ENCODE measurements around the gene UNC13A. TPM values are rescaled to one million over a fixed set of nuclear protein-coding genes. Genes with fewer than 3 reads are reported as not detected.
"Not testable (repeated sequence)": the region's sequence is repeated elsewhere in the genome, so short reads cannot be mapped to it uniquely, and the experiment has no call there.

UNC13A gene
- total and polyA plus RNA-seq, 11 donors, result 0.02 to 1.1 (median 0.09) TPM; not detected in 1

GRCh38 chr19:17553256-17553655 is 134.9 kb downstream of the UNC13A start:
- H3K9me3 ChIP-seq, result peaks cover 0 to 4% (median 0%) of the 10 kb centered on the region in 12 donors
- H3K4me1 ChIP-seq, result peaks cover 3 to 48% (median 30%) of the 10 kb centered on the region in 12 donors
- H3K36me3 ChIP-seq, result peaks cover 0 to 11% (median 9%) of the 10 kb centered on the region in 9 donors
- H3K27me3 ChIP-seq, result no peaks in the 10 kb centered on the region
- intact Hi-C loops (cut with DNase I), result loop anchor here in 1 of 10 donors (10.0 kb wide), 1 partner anchor 78 kb away; the partner anchor contains the start of gene SLC27A1
- no peak overlapping the region for H3K4me3 ChIP-seq
- WGBS, 4 donors, result 13 to 19% (median 16%) methylated on average over 7 of the region's 7 CpGs
- DNase-seq (peak in 4 of 5 donors; percentile 85 to 91 (median 85)), ATAC-seq (peak; percentile 48 to 83 (median 52))
- TF ChIP-seq POLR2A (IDR thresholded peaks at IDR 0.05), result no peak
- TF ChIP-seq, protein P1, sequence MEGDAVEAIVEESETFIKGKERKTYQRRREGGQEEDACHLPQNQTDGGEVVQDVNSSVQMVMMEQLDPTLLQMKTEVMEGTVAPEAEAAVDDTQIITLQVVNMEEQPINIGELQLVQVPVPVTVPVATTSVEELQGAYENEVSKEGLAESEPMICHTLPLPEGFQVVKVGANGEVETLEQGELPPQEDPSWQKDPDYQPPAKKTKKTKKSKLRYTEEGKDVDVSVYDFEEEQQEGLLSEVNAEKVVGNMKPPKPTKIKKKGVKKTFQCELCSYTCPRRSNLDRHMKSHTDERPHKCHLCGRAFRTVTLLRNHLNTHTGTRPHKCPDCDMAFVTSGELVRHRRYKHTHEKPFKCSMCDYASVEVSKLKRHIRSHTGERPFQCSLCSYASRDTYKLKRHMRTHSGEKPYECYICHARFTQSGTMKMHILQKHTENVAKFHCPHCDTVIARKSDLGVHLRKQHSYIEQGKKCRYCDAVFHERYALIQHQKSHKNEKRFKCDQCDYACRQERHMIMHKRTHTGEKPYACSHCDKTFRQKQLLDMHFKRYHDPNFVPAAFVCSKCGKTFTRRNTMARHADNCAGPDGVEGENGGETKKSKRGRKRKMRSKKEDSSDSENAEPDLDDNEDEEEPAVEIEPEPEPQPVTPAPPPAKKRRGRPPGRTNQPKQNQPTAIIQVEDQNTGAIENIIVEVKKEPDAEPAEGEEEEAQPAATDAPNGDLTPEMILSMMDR (IDR thresholded peaks at IDR 0.05), result no peak
- peak overlapping the region; percentile 31 to 83 (median 74) for H3K27ac ChIP-seq

- H3K27ac ChIP-seq, result peak overlapping the region in 8 of 12 donors; percentile 44 to 83 (median 74)
- H3K4me1 ChIP-seq, result peaks cover 3 to 44% (median 29%) of the 10 kb centered on the region in 12 donors
- H3K27me3 ChIP-seq, DNase-seq, H3K36me3 ChIP-seq, ATAC-seq, H3K4me3 ChIP-seq, H3K9me3 ChIP-seq: not testable (repeated sequence)
- intact Hi-C loops (cut with DNase I), result loop anchor here in 1 of 10 donors (10.0 kb wide), 1 partner anchor 78 kb away; the partner anchor contains the start of gene SLC27A1
- 96 to 97% (median 97%) methylated on average over 4 of the region's 4 CpGs for WGBS, 4 donors
Measured at GRCh38 chr19:17552735-17553134, 135.4 kb downstream of the UNC13A start.

Other genes starting within 250 kb of the UNC13A start
- gene TMEM221, start 239.7 kb downstream of the UNC13A start, total RNA-seq, result under 1 TPM in 1 of 9 donors, not detected in 8; 0.52 TPM
- under 1 TPM in 1 of 2 donors, not detected in 1; 0.04 TPM for gene TMEM221, start 239.7 kb downstream of the UNC13A start, polyA plus RNA-seq
- 1 to 10 TPM in 1 of 9 donors, under 1 TPM in 3, not detected in 5; 0.32 to 1.1 (median 0.57) TPM for gene NXNL1, start 227.4 kb downstream of the UNC13A start, total RNA-seq
- gene NXNL1, start 227.4 kb downstream of the UNC13A start, polyA plus RNA-seq, result under 1 TPM in 1 of 2 donors, not detected in 1; 0.69 TPM
- gene SLC27A1, start 217.8 kb downstream of the UNC13A start, total RNA-seq, result 10 to 100 TPM; 32.6 to 70.3 (median 52.7) TPM
- gene SLC27A1, start 217.8 kb downstream of the UNC13A start, polyA plus RNA-seq, result 10 to 100 TPM; 22.1 to 47.6 TPM
- 10 to 100 TPM; 15.5 to 57.1 (median 27.0) TPM for gene PGLS, start 176.7 kb downstream of the UNC13A start, total RNA-seq
- gene PGLS, start 176.7 kb downstream of the UNC13A start, polyA plus RNA-seq, result 10 to 100 TPM; 28.8 to 45.9 TPM
- 100 to 1,000 TPM in 1 of 9 donors, 10 to 100 TPM in 8; 23.7 to 117 (median 32.6) TPM for gene COLGALT1, start 132.7 kb downstream of the UNC13A start, total RNA-seq
- 10 to 100 TPM; 16.1 to 49.8 TPM for gene COLGALT1, start 132.7 kb downstream of the UNC13A start, polyA plus RNA-seq
- gene MAP1S, start 31.1 kb upstream of the UNC13A start, total RNA-seq, result 10 to 100 TPM; 19.5 to 47.9 (median 24.1) TPM
- gene MAP1S, start 31.1 kb upstream of the UNC13A start, polyA plus RNA-seq, result 10 to 100 TPM; 17.1 to 20.0 TPM
- gene FCHO1, start 63.1 kb upstream of the UNC13A start, total RNA-seq, result 1 to 10 TPM in 4 of 9 donors, under 1 TPM in 5; 0.29 to 3.3 (median 0.77) TPM
- gene FCHO1, start 63.1 kb upstream of the UNC13A start, polyA plus RNA-seq, result under 1 TPM; 0.34 to 0.49 TPM
- not detected for gene B3GNT3, start 106.8 kb upstream of the UNC13A start, total RNA-seq
- not detected for gene B3GNT3, start 106.8 kb upstream of the UNC13A start, polyA plus RNA-seq
- gene INSL3, start 133.2 kb upstream of the UNC13A start, total RNA-seq, result under 1 TPM in 1 of 9 donors, not detected in 8; 0.56 TPM
- gene INSL3, start 133.2 kb upstream of the UNC13A start, polyA plus RNA-seq, result not detected
- 10 to 100 TPM in 1 of 9 donors, 1 to 10 TPM in 7, under 1 TPM in 1; 0.77 to 29.2 (median 1.8) TPM for gene JAK3, start 159.6 kb upstream of the UNC13A start, total RNA-seq
- 1 to 10 TPM in 1 of 2 donors, under 1 TPM in 1; 0.99 to 1.1 TPM for gene JAK3, start 159.6 kb upstream of the UNC13A start, polyA plus RNA-seq
- gene RPL18A, start 171.6 kb upstream of the UNC13A start, total RNA-seq, result 1,000 to 10,000 TPM in 2 of 9 donors, 100 to 1,000 TPM in 7; 566 to 1,124 (median 752) TPM
- gene RPL18A, start 171.6 kb upstream of the UNC13A start, polyA plus RNA-seq, result 1,000 to 10,000 TPM in 1 of 2 donors, 100 to 1,000 TPM in 1; 787 to 2,031 TPM
- gene SLC5A5, start 183.6 kb upstream of the UNC13A start, total RNA-seq, result not detected
- gene SLC5A5, start 183.6 kb upstream of the UNC13A start, polyA plus RNA-seq, result not detected
- gene CCDC124, start 244.7 kb upstream of the UNC13A start, total RNA-seq, result 100 to 1,000 TPM in 1 of 9 donors, 10 to 100 TPM in 8; 45.4 to 115 (median 66.1) TPM
- 100 to 1,000 TPM; 157 to 195 TPM for gene CCDC124, start 244.7 kb upstream of the UNC13A start, polyA plus RNA-seq

All from heart left ventricle (tissue), 16 donors.